Middle frontal gyrus (tissue), 1 donor: ENCODE measurements around the gene PKDREJ.
A peak's percentile ranks its signal among the peaks of the same experiment; 100 is the strongest.
"Not testable (repeated sequence)": the region's sequence is repeated elsewhere in the genome, so short reads cannot be mapped to it uniquely, and the experiment has no call there.

Experiments used
- DNase-seq: peaks from one replicate; pipeline ENCODE4 v3.0.0-alpha.2; 2015; ENCODE audit warnings: low spot score; ENCODE audit errors: extremely low spot score

PKDREJ gene

DNA sequence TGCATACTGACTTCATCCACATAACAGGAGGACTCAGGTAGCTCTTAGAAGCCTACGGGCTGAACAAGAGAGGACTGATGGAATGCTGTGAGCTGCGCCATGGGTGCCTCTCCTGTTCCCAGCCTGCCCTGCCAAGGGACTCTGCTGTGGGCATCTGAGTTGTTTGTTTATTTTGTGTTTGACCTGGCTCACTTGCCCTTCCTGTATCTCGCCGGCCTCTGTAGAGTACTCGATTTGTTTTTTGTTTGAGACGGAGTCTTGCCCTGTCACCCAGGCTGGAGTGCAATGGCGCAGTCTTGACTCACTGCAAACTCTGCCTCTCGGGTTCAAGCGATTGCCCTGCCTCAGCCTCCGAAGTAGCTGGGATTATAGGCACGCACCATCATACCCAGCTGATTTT, 6.4 kb upstream of the PKDREJ start:
- DNase-seq: no peak

DNA sequence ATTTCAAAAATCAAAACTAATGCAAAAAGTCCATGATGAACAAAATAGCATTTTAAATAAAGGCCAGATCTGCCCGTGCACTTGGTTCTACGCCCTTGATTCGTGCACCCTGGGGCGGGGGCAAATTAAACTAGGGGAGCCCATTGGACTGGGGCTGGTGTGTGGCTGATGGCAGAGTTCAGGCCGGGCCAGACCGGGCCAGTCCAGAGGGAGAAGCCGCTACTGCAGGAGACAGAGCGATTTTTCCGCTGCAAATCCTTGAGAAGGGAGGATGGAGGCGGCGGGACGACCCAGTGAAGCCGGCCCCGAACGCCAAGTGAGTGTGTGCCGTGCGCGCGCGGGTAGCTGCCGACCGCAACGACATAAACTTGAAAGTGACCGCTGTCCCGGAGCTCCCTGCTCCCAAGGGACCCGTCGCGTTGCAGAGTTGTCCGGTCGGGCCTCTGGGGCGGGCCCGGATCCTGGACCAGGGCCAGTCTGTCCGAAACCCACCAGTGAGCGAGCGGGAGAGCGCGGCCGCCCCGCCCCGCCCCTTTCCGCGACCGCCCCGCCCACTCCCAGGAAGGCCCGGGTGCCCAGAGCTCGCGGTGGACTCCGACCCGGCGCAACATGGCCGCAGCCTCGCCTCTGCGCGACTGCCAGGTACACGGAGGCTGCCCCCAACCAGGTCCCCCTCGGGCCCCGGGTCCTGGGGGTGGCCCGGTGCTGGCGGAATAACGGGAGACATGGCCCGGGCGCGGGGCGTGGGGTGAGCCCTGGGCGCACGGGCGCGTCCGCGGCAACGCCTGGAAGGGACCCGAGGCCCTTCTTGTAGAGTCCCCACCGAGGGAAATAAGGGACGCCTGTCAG, 4.5 kb upstream of the PKDREJ start, which contains the start of gene TTC38:
Gene TTC38 (plus strand): TSS at position 578 of the 849 bp plus-strand sequence. CDS start 32 bp downstream, at position 610.
- peak; percentile 47 for DNase-seq

DNA sequence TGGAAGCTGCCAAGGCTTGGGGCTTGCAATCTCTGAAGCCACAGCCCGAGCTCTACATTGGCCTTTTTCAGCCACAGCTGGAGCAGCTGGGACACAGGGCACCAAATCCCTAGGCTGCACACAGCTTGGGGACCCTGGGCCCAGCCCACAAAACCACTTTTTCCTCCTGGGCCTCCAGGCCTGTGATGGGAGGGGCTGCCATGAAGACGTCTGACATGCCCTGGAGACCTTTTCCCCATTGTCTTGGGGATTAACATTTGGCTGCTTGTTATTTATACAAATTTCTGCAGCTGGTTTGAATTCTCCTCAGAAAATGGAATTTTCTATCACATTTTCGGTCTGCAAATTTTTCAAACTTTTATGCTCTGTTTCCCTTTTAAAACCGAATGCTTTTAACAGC, 2.5 kb upstream of the PKDREJ start:
- not testable (repeated sequence) for DNase-seq

DNA sequence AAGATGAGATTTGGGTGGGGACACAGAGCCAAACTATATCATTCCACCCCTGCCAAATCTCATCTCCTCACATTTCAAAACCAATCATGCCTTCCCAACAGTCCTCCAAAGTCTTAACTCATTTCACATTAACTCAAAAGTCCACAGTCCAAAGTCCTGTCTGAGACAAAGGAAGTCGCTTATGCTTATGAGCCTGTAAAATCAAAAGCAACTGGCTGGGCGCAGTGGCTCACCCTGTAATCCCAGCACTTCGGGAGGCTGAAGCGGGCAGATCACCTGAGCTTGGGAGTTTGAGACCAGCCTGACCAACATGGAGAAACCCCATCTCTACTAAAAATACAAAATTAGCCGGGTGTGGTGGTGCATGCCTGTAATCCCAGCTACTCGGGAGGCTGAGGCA, 1.4 kb upstream of the PKDREJ start:
- DNase-seq: not testable (repeated sequence)

DNA sequence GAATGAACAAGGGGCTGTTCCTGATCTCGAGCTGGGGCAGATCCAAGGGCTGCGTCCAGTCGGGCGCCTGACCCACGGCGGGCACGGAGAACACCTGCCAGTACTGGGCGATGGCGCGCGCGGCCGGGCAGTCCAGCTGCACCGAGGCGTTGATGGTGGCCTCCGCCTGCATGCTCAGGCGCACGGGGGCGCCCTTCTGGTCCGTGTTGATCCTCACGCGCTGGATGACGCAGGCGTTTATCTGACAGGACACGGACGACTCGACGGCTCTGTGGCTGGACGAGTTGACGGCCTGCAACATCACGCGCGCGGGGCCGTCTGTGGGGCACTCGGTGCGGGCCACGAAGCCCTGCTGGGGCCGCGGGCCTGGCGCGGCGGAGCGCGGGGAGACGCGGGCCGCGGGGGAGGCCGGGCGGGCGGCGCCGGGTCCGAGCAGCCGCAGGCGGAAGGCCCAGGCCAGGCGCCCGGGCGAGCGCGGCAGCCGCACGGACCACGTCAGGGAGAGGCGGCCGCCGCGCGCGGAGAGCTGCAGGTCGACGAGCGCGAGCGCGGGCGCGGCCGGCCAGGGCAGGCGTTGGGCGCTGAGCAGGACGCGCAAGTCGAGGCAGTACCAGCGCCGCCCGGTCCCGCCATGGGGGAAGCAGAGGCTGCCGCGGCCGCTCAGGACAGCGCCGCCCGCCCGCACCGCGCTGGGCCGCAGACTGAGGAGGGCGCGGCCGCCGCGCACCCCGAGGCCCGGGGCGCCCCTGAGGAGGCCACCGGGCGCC, 511 bp downstream of the PKDREJ start:
- DNase-seq: no peak

DNA sequence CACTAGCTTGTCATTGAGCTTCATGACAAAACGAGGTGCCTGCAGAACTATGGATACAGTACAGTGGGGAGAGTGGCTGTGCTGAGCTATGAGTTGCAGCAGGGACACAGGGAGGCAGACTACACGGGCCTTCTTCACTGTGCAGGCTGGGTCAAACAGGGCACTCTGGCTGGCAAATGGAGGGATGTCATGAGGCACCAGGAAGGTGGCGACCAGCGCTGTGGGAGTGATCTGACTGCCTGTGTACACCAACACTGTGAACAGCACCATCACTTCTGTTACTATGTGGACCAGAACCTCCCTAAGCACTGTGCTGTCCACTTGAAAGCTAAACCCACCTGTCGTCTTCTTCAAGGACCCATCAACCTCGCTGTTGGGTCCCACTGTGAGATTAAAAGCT, 3.1 kb downstream of the PKDREJ start:
- no peak for DNase-seq

DNA sequence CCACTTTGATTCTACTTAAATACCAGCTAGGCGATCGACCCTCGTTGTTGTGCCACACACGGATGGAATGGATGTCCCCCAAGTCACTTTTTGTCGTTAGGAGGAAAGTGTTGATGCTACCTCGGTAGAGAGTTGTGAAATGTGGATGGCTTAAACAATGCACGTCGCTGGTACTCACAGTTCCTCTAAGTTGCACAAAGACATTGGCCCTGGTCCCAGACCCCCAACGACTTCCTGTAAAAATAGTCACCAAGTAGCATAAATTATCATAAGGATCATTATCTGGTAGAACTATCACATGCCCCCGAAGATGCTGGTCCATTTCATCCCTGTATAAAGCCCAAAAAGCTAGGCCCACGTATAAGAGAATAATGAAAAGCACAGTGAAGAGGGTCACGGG, 3.8 kb downstream of the PKDREJ start:
- DNase-seq: no peak

DNA sequence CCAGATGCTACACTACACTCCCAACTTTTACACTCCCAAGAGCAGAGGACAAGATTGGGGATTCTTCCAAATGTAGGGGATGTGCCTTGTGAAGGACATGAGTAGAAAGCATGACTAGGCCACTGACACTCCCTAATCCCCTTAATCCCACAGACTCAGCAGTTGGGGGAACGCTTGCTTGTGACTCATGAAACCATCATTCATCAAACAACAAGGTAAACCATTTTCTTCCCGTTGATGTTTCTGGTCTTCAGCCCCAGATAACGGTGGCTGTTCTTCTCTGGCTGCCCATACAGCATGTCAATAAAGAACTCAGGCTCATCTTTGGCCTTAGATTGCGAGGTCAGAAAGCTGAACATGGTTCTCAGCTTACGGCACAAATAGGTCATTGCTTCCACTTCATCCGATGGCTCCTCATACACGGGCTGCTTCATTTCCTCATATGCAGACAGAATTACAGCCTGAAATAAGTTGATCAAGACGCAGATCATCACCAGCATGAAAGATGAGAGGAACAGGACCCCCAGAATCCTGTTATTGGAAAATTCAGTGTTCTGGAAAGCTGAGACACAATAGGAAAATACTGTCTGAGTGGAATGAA, 6.7 kb downstream of the PKDREJ start:
- no peak for DNase-seq

DNA sequence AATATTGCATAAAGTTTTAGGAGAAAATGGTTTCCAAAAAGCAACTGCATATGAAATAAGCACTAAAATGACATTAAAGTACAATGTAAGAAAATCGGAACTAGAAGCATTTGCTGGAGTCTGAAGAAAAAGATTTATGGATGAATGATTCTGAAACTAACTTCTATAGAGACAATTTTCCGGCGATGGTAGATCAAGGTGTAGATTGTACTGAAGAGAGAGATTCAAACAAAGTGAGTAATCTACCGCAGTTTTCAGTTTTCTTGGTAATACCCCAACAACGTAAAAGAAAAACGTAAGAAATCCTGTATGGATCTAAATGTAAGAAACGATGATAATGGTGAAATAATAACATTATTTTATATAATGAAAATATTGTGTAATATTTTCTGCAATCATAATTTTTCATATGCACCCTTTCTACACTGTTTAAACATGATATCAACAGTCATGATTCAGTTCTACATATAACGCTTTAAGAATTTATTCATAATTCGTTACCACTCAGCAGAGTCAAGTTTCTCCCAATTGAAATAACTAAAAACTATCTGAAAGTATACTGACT, 11.2 kb downstream of the PKDREJ start:
- no peak for DNase-seq

DNA sequence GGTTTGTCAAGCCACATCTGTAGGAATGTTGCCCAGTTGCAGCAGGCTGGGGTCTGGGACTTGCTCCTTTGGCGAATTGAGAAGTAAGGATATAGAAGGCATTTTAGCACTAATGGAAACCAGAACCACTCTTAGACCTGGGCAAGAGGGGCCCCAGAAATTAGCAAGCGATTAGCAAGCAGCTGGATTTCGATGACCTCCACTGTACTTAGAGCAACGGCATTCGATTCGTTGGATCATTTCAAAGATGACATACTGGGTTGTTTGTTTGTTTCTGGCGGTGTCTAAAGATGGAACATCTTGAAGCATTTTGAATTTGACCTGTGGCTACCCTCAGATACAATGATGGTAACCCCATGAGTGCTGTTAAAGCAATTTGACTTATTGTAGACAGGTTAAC, 11.9 kb downstream of the PKDREJ start:
- no peak for DNase-seq

DNA sequence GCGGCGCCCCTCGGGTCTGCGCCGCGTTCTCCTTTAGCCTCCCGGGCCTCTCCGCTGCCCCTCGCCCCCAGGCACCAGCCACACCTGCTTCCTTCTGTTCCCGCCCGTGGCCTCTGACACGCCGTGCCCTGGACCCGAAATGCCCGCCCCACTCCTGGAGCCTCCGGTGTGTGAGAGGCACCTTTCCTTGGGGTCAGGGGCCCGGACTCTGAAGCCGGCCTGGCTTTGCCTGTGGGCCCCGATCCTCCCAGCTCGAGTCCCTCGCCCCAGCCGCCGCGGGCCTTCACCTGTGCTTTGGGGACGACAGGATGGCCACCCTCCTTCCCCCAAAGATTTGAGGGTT, 12.4 kb downstream of the PKDREJ start:
- DNase-seq: no peak

DNA sequence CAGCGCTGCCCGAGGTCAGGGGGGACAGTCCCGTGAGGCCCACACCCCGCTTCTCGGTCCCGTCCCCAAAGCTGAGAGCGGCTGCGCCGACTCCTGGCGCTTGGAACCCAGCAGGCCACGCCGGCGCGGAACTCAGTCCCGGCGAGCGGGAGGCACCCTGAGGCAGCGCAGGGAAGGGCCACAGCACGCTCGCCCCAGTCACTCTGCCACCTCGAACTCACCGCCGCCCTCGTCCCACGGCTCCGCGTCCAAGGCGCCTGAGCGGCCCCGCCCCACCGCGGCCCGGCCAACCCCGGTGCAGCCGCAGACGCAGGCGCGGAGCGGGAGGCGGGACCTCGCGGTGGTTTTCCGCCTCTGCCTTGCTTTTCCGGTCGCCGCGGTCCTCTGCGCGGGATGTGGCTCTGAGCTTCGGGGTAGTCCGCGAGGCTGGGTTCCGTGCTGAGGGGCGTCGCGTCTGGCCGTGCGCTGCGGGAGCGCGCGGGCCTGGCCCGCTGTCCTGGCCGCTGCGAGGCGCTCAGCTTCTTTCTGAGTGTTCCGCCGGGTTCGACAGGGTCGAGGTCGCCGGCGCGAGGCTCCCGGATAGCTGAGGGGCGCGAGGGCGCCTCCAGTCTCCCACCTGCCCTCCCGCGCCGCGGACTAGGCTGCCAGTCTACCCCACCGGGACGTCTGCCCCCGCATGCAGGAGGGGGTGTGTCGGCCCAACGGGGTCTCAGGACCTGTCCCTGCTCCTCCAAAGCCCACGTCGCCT, 12.9 kb downstream of the PKDREJ start, which contains the start of gene CDPF1:
Gene CDPF1 (minus strand): TSS at position 259 of the 748 bp plus-strand sequence. CDS start 2,009 bp downstream, outside the sequence.
- peak; percentile 79 for DNase-seq

DNA sequence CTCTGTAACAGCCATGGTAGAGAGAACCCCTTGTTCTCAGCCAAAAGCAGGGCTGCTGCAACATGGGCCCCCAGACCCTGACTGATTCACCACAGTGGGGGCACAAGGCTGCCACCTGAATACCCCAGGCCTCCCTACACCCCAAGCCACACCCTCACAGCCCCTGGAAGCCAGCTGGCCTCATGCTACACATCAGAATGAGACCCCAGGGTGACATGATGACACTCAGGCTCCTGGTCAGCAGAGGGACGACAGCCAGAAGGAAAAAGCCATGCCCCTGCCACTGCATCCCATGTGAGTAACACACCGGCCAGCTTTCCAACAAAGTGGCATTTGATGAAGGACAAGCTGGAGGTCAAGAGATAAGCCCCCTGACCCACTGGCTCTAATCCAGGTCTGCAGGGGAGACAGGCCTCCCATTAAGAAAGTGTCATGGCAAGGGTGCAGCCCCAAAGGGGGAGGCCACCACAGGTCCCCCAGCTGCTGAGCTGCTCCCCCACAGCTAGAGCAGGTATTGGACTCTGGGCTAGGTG, 15.6 kb downstream of the PKDREJ start:
- no peak for DNase-seq

DNA sequence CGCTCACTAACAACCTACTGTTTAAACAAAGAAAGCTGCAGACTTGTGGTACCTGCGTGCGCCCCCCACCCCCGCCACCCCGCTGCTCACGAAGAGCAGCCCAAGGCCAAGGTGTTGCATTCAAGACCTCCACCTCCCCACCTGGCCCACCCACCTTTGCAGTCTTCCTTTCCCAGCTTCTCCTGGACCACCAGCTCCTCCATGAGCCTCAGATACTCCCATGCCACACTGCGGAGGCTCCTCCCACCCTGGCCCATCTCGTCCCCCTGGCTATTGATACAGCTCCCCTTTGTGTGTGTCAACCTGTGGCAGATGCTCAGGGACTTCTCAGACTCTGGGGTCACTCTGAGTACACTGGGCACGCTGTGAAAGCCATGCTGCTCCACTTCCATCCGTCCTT, 17.0 kb downstream of the PKDREJ start:
- DNase-seq: no peak

DNA sequence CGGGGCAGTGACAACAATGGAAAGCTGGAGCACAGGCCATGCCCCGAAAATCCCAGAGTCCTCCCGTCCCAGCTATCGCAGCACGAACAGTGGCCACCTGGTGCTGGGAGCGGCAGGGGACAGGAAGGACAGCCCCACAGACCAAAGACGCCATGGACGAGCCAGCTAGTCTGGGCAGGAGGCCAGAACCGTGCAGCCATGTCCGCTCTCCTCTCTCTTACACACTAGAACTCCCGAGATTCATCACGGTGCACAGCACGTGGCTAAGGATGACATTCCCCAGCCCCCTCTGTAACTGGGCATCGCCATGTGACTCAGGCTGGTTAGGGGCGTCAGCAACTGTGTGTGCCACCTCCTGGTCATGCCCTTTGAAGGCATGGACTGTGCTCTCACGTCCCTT, 17.6 kb downstream of the PKDREJ start:
- no peak for DNase-seq

DNA sequence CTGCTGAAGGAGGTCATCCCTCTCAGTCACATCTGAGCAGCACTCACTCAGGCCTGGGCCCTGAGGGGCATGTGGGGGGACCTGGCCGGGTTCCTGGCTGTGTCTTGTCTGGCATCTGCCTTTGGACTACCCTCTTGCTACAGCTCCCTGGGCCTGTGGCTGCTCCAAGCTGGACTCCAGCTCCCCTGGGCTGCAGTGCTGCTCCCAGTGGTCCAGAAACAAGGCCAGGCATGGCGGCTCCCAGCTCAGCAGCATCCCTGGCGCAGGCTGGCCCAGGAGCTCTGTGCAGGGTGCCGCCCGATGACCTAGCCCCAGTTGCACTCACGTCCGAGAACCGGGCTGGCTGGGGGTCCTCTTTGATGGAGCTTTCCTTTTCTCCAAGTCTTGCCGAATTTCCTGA, 18.4 kb downstream of the PKDREJ start:
- no peak for DNase-seq

DNA sequence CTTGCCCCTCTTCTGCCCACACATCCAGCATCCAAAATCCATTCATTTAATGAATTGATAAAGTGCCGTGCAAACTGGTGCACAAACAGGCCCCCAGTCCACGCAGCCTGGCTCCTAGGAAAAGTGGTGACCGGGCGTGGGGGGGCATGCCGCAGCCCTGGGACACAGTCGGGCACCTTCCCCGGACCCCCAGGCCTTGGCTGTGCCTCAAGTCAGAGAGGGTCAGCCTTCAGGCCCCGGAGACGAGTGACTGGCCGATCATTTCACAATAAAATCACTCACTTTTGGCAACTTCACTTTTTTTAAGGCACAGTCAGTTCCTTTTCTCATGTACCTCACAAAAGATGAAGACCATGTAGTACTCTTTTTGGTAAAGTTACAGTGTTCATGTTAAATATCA, 21.1 kb downstream of the PKDREJ start:
- no peak for DNase-seq

DNA sequence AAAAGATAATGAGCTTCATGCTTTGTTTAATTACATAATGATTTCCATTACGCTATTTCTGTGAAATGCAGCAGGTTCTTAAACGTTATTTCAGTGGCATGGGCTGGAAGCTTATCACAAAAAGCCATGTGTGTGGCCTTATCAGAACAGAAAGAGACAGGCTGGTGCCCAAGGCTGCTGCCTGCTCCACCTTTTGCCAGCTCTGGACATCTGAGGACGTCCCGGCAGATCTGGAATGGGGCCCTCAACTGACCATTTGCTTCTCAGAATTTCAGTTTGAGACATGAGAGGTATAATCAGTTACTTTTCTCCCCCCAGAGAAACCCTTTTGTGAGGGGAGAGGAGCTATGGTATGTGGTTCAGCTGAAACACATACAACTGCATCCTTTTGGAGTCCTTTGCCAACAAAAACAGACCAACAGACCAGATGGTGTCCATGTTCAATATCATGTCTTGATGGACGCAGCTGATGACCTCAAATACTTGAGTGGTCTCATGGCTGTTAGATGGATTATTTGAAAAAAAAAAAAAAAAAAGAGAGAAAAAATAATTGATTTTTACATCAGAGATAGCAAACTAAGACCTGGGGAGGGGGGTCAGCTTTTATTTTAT, 21.6 kb downstream of the PKDREJ start:
- DNase-seq: no peak

DNA sequence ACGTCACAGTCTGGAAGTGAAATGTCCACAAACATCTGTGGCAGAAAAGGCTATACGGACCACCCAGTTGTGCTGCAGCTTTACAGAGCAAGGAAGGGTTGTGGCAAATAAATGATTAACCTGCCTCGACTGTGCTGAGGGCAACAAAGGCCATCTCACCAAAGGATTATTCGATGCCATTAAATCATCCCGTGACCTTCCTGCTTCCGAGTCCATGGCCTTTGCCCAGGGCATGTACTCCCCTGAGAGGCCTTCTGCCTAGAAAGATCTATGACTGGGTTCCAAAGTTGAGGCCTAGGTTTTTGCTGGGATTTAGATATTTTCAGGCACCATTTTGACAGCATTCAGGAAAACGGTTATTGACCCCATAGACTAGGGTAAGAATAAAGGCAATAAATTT, 22.2 kb downstream of the PKDREJ start:
- DNase-seq: no peak

DNA sequence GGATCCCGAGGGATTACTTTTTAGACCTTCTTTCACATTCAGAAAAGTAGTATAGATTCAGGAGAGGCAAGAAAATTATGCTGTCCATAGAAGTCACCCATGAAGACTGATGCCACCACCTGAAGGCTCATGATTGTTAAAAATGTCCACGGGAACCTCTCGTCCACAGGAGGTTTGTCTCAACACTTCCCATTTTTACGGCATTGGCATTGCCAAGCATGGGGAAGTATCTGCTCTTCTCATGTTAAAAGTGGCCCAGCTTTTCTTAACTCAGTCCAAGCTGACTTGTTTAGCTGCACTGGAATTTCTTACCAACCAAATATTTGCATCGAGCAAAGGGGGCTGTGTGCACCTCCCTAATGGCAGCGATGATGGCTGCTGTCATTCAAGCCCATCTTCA, 22.6 kb downstream of the PKDREJ start:
- no peak for DNase-seq
